ENCODE measurements around the gene SLC35F6.

SLC35F6 gene

GRCh38 chr2:26739514-26739913 lies 24.6 kb upstream of the SLC35F6 start:
- TF ChIP-seq CTCF (IDR thresholded peaks at IDR 0.05; ENCODE audit: low read length, missing control alignments), result no peak
- H3K4me3 ChIP-seq (replicated peaks; ENCODE audit: low read depth, low read length), result no peak overlapping the region

GRCh38 chr2:26740346-26740745 lies 23.7 kb upstream of the SLC35F6 start:
- no peak for DNase-seq (ENCODE audit: low read depth)
- no peak overlapping the region for H3K4me3 ChIP-seq (replicated peaks; ENCODE audit: low read depth, low read length)
- no peak for TF ChIP-seq CTCF (IDR thresholded peaks at IDR 0.05; ENCODE audit: low read length, missing control alignments)

More at GRCh38 chr2:26739514-26739913, 24.6 kb upstream of the SLC35F6 start:
- no peak for DNase-seq (ENCODE audit: low read depth)

- TF ChIP-seq CTCF (IDR thresholded peaks at IDR 0.05; ENCODE audit: low read length, missing control alignments), result no peak
- no peak overlapping the region for H3K4me3 ChIP-seq (replicated peaks; ENCODE audit: low read depth, low read length)
- no peak for DNase-seq (ENCODE audit: low read depth)
Measured at GRCh38 chr2:26740890-26741302, 23.2 kb upstream of the SLC35F6 start.

- no peak for DNase-seq (ENCODE audit: low read depth)
- H3K4me3 ChIP-seq (replicated peaks; ENCODE audit: low read depth, low read length), result no peak overlapping the region
- TF ChIP-seq CTCF (IDR thresholded peaks at IDR 0.05; ENCODE audit: low read length, missing control alignments), result no peak
Measured at GRCh38 chr2:26742048-26742770, 21.9 kb upstream of the SLC35F6 start.

GRCh38 chr2:26743852-26744251 lies 20.2 kb upstream of the SLC35F6 start:
- no peak overlapping the region for H3K4me3 ChIP-seq (replicated peaks; ENCODE audit: low read depth, low read length)
- no peak for TF ChIP-seq CTCF (IDR thresholded peaks at IDR 0.05; ENCODE audit: low read length, missing control alignments)
- DNase-seq (ENCODE audit: low read depth), result no peak

GRCh38 chr2:26744953-26745352 lies 19.1 kb upstream of the SLC35F6 start:
- H3K4me3 ChIP-seq (replicated peaks; ENCODE audit: low read depth, low read length), result no peak overlapping the region
- no peak for DNase-seq (ENCODE audit: low read depth)
- no peak for TF ChIP-seq CTCF (IDR thresholded peaks at IDR 0.05; ENCODE audit: low read length, missing control alignments)
